Panc1 (cell line): ENCODE measurements around the gene HLA-E. TPM values are rescaled to one million over a fixed set of nuclear protein-coding genes. Genes with fewer than 3 reads are reported as not detected.

Experiments used
- ATAC-seq: fragments of 200-7000 bp; cut with Tn5 transposase; 2 replicates; pipeline ENCODE4 v1.9.1; 2020; ENCODE audit warnings: mild to moderate bottlenecking, moderate library complexity
- Bru-seq: library from RNA; stranded (reverse); fragments of 400-500 nt; gene quantifications from one replicate; lab custom pipeline; 2021; lab: Mats Ljungman, UMichigan
- BruChase-seq, 2 experiments: library from RNA; stranded (reverse); fragments of 400-500 nt; gene quantifications; one replicate each; lab custom pipeline; 2021; lab: Mats Ljungman, UMichigan
- BruUV-seq: library from RNA; stranded (reverse); fragments of 400-500 nt; replicated peaks from 2 replicates; lab custom pipeline; 2021; lab: Mats Ljungman, UMichigan
- CTCF ChIA-PET: fragments of 300-600 bp; sonication (Branson Sonifier 250); formaldehyde crosslinking; loops from one replicate; lab custom pipeline; 2022; ENCODE audit warnings: antibody characterized with exemption; lab: Charles Lee
- POLR2A ChIA-PET: fragments of 300-600 bp; sonication (Branson Sonifier 250); formaldehyde crosslinking; loops from one replicate; lab custom pipeline; 2022; ENCODE audit warnings: antibody characterized with exemption; lab: Charles Lee
- DNase-seq: peaks from one replicate; pipeline ENCODE4 v3.0.0-alpha.2; 2010; ENCODE audit warnings: low read depth, low spot score
- H3K27ac ChIP-seq: 2 replicates; pipeline ENCODE4 v1.5.1; 2011; ENCODE audit warnings: mild to moderate bottlenecking, low read length, inconsistent platforms
- H3K27me3 ChIP-seq: fragments of 200-500 bp; sonication (Bioruptor generic); 2 replicates; pipeline ENCODE4 v1.6.0; 2014; ENCODE audit warnings: low read length, inconsistent platforms; ENCODE audit not compliant: control insufficient read depth, insufficient read depth
- H3K36me3 ChIP-seq: fragments of 200-500 bp; sonication (Bioruptor generic); 2 replicates; pipeline ENCODE4 v1.5.1; 2014; ENCODE audit warnings: inconsistent platforms, mild to moderate bottlenecking, low read length, moderate library complexity; ENCODE audit not compliant: control insufficient read depth, insufficient read depth
- H3K4me1 ChIP-seq: 2 replicates; pipeline ENCODE4 v1.5.1; 2011; ENCODE audit warnings: inconsistent platforms, mild to moderate bottlenecking, low read length, moderate library complexity; ENCODE audit not compliant: control insufficient read depth, insufficient read depth
- H3K4me3 ChIP-seq, 2 experiments: 2 replicates each; pipeline ENCODE4 v1.5.1; 2011 to 2012; ENCODE audit warnings: low read depth in 2 of 2, low read length in 2 of 2, mild to moderate bottlenecking in 2 of 2, inconsistent platforms in 1 of 2, moderate library complexity in 1 of 2
- H3K9me3 ChIP-seq: fragments of 200-500 bp; sonication (Bioruptor generic); 2 replicates; pipeline ENCODE4 v1.5.1; 2014; ENCODE audit warnings: low read depth, mild to moderate bottlenecking, inconsistent platforms, low read length, moderate library complexity; ENCODE audit not compliant: control insufficient read depth, insufficient read depth
- CTCF ChIP-seq: fragments of 450-650 bp; IDR thresholded peaks from 2 replicates; pipeline ENCODE4 v1.5.1; 2017; ENCODE audit warnings: mild to moderate bottlenecking
- POLR2AphosphoS5 ChIP-seq: IDR thresholded peaks from 2 replicates; pipeline ENCODE4 v1.6.1; 2012; ENCODE audit warnings: mild to moderate bottlenecking, low read depth, low read length, moderate library complexity
- REST ChIP-seq, 2 experiments: IDR thresholded peaks; 2 replicates each; pipeline ENCODE4 v1.6.1; 2011 to 2012; ENCODE audit warnings: low read depth in 2 of 2, control low read depth in 1 of 2, low read length in 1 of 2, mild to moderate bottlenecking in 1 of 2, moderate library complexity in 1 of 2; ENCODE audit not compliant: insufficient read depth in 1 of 2
- SIN3A ChIP-seq: IDR thresholded peaks from 2 replicates; pipeline ENCODE4 v1.6.1; 2012; ENCODE audit warnings: low read depth, mild to moderate bottlenecking, low read length, moderate library complexity, borderline replicate concordance; ENCODE audit not compliant: insufficient read depth
- TCF7L2 ChIP-seq: IDR thresholded peaks from 2 replicates; pipeline ENCODE4 v1.6.1; 2011; ENCODE audit warnings: mild to moderate bottlenecking, low read depth, low read length, inconsistent platforms
- in situ Hi-C: cut with HindIII; loops from 2 replicates; pipeline ENCODE4 v1.10.0; 2016; ENCODE audit warnings: low sequenced_read_pairs, low pct_unique_long_range_greater_than_20kb
- intact Hi-C: fragments of 100-400 bp; cut with micrococcal nuclease; formaldehyde crosslinking; loops from one replicate; pipeline ENCODE4 v1.10.0; 2022; ENCODE audit not compliant: unreplicated experiment
- long read RNA-seq: library from polyadenylated mRNA; unstranded; transcript quantifications from one replicate; pipeline ENCODE4 v2.0.0, GENCODE V29; 2021; ENCODE audit not compliant: unreplicated experiment
- polyA plus RNA-seq: library from polyadenylated mRNA; unstranded; fragments of >200 nt; gene quantifications from one replicate; pipeline ENCODE4 v1.2.1, GENCODE V29; 2012; ENCODE audit warnings: missing spikeins; ENCODE audit not compliant: insufficient read length
- total RNA-seq: library from RNA; stranded (reverse); gene quantifications from one replicate; pipeline ENCODE4 v1.2.1, GENCODE V29; 2021; ENCODE audit not compliant: unreplicated experiment

Gene HLA-E
- total RNA-seq, result 132 TPM
- 140 TPM for polyA plus RNA-seq
- percentile 95 among the genes with signal in this experiment for Bru-seq, nascent RNA
- BruChase-seq, experiment 1, labeled RNA remaining after a 2-hour chase, result percentile 97 among the genes with signal in this experiment
- percentile 99 among the genes with signal in this experiment for BruChase-seq, experiment 2, labeled RNA remaining after a 6-hour chase
- long read RNA-seq, transcript HLA-E-201 (8 exons, 2,601 nt), result major isoform, 136 of 514 reads
- long read RNA-seq, partial matches to known transcripts, result 366 of 514 reads
- long read RNA-seq, other reads (novel, unspliced or antisense), result 12 of 514 reads

GRCh38 chr6:30489081-30490025, at the start of gene HLA-E:
Gene HLA-E (plus strand): TSS chr6:30489509. CDS start chr6:30489532, 23 bp downstream.
- ChIA-PET CTCF (no interaction called here), POLR2A (no interaction called here)
- peak; percentile 92 for DNase-seq
- peak; percentile 96 for ATAC-seq
- intact Hi-C loops, result no loop called here
- peak within 1 kb of the TSS; percentile 80 to 96 for H3K4me3 ChIP-seq
- no peaks in the 10 kb centered on the region for H3K9me3 ChIP-seq
- no peaks in the 10 kb centered on the region for H3K27me3 ChIP-seq
- in situ Hi-C loops, result no loop called here
- H3K4me1 ChIP-seq, result peaks cover 7% of the 10 kb centered on the region
- TF ChIP-seq TCF7L2 (peak; percentile 28; the same call in 1 of the 2 replicates), SIN3A (no peak), POLR2AphosphoS5 (peak; percentile 97)
- BruUV-seq, result TSS peak; percentile 86
- peaks cover 9% of the 10 kb centered on the region for H3K36me3 ChIP-seq
- peak within 1 kb of the TSS; percentile 86 for H3K27ac ChIP-seq

GRCh38 chr6:30441171-30441570, 48.1 kb upstream of the HLA-E start:
- intact Hi-C loops, result no loop called here
- DNase-seq (no peak), ATAC-seq (no peak)
- H3K36me3 ChIP-seq, result no peaks in the 10 kb centered on the region
- H3K27me3 ChIP-seq, result peaks cover 44% of the 10 kb centered on the region
- no peaks in the 10 kb centered on the region for H3K4me1 ChIP-seq
- H3K4me3 ChIP-seq, result no peak overlapping the region
- no peaks in the 10 kb centered on the region for H3K9me3 ChIP-seq
- ChIA-PET CTCF (interaction anchor here (0.6 to 1.0 kb wide), 2 partner anchors 12 to 338 kb away, joined by 3 to 4 read pairs; no protein-coding TSS in a partner anchor), POLR2A (no interaction called here)
- in situ Hi-C loops, result no loop called here
- no TSS peak for BruUV-seq
- no peak overlapping the region for H3K27ac ChIP-seq
- TF ChIP-seq TCF7L2 (no peak), REST (IDR thresholded peaks at IDR 0.05; ENCODE audit: insufficient read depth in 1 of 2, low read depth in 2 of 2, low read length in 1 of 2) (no peak), SIN3A (no peak), POLR2AphosphoS5 (no peak), CTCF (no peak)
